Body of pancreas (tissue), 4 donors: ENCODE data around the gene MCTP1.
A peak's percentile ranks its signal among the peaks of the same experiment; 100 is the strongest.

Source experiments
- POLR2A ChIP-seq, 3 donors: fragments of 450-650 bp; IDR thresholded peaks; one replicate each; pipeline ENCODE4 v1.6.1; 2016; ENCODE audit warnings: antibody characterized with exemption in 3 of 3, mild to moderate bottlenecking in 2 of 3
- TF ChIP-seq, protein P1 (sequence below), 7 experiments: fragments of 450-650 bp in 4 of 7; fragments of 200-600 bp in 3 of 7; sonication (generic) in 3 of 7; IDR thresholded peaks; one replicate each; pipeline ENCODE4 v1.5.1; 2016 to 2019; ENCODE audit warnings: antibody characterized with exemption in 7 of 7

DNA sequence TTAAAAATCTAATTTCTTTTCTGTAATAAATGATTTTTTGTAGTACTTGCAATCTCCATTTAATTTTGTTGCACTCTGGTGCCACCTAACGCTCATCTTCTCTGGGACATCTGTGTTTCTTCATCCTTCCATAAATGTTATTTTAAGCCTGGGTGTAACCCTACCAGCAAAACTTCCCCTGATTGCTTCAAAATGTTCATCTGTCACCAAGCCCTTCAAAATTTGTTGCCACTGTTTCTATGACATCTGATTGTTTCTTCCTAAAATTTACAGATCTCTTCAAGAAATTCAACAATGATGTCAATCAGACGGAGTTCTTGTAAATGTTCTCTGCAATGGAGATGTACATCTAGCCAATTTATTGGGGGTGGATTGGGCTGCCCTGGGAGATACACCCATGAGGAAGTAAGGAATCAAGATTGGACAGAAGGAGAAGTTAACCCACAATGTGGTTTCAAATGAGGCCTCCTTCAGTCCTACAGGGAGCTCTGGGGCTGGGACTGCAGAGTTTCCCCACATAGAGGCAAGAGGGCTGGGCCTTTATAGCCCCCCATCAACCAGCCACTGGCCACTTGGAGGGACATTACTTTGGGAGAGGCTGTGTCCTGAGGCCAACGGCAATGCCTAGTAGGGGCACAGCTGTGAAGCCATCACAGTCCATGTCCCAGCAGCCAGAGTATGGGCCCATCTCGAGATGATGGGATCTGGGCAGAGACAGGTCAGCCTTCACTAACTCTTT is 23.3 kb downstream of the MCTP1 start:
- no peak for TF ChIP-seq POLR2A (IDR thresholded peaks at IDR 0.05)
- TF ChIP-seq, protein P1, sequence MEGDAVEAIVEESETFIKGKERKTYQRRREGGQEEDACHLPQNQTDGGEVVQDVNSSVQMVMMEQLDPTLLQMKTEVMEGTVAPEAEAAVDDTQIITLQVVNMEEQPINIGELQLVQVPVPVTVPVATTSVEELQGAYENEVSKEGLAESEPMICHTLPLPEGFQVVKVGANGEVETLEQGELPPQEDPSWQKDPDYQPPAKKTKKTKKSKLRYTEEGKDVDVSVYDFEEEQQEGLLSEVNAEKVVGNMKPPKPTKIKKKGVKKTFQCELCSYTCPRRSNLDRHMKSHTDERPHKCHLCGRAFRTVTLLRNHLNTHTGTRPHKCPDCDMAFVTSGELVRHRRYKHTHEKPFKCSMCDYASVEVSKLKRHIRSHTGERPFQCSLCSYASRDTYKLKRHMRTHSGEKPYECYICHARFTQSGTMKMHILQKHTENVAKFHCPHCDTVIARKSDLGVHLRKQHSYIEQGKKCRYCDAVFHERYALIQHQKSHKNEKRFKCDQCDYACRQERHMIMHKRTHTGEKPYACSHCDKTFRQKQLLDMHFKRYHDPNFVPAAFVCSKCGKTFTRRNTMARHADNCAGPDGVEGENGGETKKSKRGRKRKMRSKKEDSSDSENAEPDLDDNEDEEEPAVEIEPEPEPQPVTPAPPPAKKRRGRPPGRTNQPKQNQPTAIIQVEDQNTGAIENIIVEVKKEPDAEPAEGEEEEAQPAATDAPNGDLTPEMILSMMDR (IDR thresholded peaks at IDR 0.05), result peak in 5 of 7 experiments; percentile 9 to 41 (median 22)
